ENCODE data around the gene LSM14B. TPM values are rescaled to one million over a fixed set of nuclear protein-coding genes. Genes with fewer than 3 reads are reported as not detected.
"Not testable (repeated sequence)": the region's sequence is repeated elsewhere in the genome, so short reads cannot be mapped to it uniquely, and the experiment has no call there.

LSM14B gene
- polyA plus RNA-seq, 3 donors, result 55.5 to 63.9 (median 57.6) TPM

DNA sequence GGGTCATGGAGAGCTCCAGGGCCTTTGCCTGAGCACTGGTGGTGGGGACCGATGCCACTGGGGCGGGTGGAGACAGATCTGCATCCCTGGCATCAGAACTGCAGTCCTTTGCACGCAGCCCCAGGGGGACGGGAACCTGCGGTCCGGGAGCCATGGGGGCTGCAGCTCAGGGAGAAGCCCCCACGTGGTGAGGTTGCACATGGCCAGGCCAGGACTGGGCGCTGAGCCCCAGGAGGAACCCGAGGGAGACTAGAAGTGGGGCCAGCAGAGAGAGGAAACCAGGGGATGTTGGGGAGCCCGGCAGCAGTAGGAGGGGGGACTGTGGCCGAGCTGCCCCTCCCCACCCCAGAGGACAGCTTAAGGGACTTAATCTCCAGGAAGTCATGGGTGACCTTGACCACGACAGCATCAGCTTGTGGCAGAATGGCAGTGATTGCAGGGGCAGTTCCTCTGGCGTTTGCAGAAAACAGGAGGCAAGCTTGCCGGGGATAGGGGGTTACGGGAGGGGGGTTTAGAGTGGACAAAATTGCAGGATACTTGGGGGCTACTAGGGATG, 18.0 kb upstream of the LSM14B start:
- DNase-seq (ENCODE audit: extremely low read depth in 1 of 11, low read depth in 9 of 11, low spot score in 4 of 11), result no peak

DNA sequence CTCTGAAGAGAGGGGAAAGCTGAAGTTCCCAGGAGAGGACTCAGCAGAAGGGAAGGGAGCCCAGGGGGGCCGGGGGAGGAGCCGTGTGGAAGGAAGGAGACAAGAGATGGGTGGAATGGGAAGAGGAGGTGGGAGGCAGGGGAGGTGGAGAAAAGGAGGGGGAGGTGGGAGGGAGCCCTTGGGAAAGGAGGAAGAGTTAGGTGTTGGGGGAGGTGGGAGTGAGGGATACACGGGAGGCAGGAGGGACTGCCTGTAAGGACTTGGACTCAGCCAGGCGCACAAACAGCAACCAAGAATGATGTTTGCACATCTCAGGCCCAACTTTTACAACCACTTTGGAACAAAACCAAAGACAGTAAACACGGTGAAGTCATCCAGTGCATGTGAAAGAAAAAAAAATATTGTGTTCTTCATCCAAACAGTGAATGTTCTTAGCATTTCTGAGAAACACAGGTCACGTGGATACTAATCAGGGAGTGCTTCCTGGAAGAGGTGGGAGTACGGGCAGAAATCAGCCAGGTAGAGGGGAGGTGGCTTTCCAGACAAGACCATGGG, 17.4 kb upstream of the LSM14B start:
- DNase-seq (ENCODE audit: extremely low read depth in 1 of 11, low read depth in 9 of 11, low spot score in 4 of 11), result no peak

DNA sequence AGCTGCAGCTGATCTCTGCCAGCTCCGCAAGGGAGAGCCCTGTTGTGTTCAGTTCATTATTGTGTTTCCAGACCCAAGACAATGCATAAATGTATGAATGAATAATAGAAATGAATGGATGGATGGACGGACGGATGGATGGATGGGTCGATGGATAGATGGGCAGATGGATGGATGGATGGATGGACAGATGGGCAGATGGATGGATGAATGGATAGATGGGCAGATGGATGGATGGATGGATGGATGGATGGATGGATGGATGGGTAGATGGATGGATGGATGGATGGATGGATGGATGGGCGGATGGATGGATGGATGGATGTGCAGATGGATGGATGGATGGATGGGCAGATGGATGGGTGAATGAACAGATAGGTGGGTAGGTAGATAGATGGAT, 16.7 kb upstream of the LSM14B start:
- DNase-seq (ENCODE audit: extremely low read depth in 1 of 11, low read depth in 9 of 11, low spot score in 4 of 11), result no peak

DNA sequence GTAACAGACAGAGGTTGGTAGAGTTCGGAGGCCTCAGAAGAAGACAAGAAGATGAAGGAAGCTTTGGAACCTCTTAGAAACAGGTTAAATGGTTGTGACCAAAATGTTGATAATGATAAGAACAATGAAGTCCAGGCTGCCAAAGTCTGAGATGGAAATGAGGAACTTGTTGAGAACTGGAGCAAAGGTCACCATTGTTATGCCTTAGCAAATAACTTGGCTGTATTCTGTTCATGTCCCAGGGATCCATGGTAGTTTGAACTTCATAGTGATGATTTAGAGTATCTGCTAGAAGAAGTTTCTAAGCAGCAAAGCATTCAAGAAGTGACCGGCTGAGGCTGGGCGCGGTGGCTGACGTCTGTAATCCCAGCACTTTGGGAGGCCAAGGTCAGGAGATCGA, 11.1 kb upstream of the LSM14B start:
- DNase-seq (ENCODE audit: extremely low read depth in 1 of 11, low read depth in 9 of 11, low spot score in 4 of 11), result no peak

DNA sequence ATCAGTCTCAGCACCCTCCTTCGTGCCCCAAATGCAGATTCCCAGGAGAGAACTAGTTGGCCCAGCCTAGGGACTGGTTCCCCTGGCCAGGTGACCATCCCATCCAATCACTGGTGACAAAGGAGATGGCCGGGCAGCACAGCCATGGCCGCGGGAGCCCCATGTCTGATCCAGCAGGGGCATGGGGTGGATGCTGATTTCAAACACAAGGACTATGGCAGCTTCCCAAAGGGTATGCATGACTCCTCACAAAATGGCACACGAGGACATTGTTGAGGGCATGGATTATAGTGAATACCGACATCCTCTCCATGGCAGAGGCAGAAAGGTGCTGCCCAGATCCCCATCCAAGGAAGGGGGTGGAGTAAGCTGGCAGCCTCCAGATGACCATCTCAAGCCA, 9.9 kb upstream of the LSM14B start:
- DNase-seq (ENCODE audit: extremely low read depth in 1 of 11, low read depth in 9 of 11, low spot score in 4 of 11), result no peak

DNA sequence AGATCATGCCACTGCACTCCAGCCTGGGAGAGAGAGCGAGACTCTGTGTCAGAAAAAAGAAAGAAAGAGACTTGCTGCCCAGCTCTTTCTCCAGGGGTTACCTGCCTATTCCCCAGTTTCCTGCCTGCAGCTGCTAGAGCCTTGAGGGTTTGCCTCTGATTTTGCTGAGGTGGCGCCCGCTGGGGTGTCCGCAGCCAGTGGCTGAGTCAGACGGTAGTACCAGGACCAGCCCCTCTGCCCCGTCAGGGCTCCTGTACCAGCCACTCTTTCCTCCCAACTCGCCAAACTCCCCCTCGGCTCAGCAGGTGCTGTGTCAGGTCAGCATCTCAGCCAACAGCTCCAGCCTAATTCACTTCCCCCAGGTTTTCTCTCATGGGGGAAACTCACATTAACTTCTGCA, 7.4 kb upstream of the LSM14B start:
- DNase-seq (ENCODE audit: extremely low read depth in 1 of 11, low read depth in 9 of 11, low spot score in 4 of 11), result no peak

DNA sequence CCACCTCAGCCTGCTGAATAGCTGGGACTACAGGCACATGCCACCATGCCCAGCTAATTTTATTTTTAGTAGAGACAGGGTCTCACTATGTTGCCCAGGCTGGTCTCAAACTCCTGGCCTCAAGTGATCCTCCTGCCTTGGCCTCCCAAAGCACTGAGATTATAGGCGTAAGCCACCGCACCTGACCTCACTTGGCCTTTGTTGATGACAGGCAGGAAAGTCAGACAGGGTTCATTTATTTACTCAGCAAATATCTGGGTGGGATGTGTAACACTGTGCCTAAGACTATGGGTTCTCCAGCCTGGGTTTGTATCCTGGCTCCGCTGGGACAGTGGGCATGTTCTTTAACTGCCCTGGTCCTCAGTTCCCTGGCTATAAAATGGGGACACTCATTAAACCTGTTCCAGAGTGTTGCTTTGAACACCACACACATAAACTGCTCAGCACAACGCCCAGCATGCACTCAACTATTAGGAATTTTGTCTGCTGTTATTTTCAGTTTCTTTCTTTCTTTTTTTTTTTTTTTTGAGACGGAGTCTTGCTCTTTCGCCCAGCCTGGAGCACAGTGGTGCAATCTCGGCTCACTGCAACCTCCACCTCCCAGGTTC, 6.4 kb upstream of the LSM14B start:
- not testable (repeated sequence) for DNase-seq (ENCODE audit: extremely low read depth in 1 of 11, low read depth in 9 of 11, low spot score in 4 of 11)

DNA sequence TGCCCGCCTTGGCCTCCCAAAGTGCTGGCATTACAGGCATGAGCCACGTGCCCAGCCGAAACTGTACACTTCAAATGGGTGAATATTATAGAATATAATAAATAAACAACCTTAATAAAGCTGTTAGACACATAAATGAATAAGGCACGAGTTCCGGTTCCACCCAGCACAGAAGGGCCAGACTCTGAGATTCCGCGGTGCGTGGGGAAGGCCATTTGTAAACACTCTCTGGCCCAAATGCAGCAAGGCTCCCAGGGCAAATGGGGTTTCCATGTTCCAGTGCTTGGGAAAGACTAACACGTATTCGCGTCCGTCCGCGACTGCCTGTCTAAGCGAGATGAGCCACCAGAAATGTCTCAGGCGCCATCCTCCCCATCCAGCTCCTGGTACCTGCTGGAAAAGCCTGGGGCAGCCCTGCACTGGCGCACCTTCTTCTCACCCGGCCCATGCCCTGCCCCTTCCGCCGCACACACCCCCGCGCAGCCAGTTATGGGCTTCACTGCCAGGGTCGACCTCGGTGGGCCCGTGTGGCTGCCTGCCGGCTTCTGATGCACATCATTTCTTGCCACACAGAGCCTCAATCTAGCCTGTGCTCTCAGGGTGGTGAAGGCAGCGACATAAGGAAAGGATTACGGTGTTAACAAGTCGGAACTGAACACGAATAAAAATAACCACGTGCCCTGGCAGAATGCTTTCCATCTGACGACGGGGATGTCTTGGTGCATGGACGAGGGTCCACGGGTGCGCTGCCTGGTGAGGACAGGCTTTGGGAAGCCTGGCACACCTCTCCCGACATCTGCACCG, 5.5 kb upstream of the LSM14B start:
- no peak for DNase-seq (ENCODE audit: extremely low read depth in 1 of 11, low read depth in 9 of 11, low spot score in 4 of 11)

DNA sequence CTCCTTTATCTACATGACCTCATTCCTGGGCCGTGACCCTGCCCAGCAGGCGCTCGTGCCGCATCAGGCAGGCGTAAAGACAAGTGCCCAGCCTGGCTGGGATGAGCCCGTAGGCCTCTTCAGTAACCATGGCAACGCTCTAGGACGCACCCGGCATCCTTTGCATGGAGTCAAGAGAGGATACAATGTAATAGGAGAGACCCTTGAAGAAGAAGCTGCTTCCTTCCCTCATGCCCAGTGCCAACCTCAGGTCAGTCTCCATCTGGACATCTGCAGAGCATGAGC, 5.0 kb upstream of the LSM14B start:
- no peak for DNase-seq (ENCODE audit: extremely low read depth in 1 of 11, low read depth in 9 of 11, low spot score in 4 of 11)

DNA sequence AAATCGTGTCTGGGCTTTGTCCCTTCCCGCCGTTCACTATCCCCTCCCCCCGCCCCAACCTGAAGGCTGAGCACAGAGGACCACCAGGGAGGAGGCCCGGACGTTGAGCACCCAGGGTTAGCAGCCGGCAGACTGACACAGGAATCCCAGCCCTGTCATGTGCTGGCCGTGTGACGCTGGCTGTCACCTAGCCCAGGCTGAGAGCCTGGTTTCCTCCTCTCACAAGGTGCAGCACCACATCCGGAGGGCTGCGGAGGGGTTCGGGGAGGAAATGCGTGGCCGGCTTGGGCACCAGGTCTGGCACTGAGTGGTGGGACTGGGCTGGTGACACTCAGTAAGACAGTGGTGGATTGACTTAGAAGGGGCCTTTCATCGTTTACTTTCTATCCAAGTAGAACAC, 4.6 kb upstream of the LSM14B start:
- DNase-seq (ENCODE audit: extremely low read depth in 1 of 11, low read depth in 9 of 11, low spot score in 4 of 11), result no peak

DNA sequence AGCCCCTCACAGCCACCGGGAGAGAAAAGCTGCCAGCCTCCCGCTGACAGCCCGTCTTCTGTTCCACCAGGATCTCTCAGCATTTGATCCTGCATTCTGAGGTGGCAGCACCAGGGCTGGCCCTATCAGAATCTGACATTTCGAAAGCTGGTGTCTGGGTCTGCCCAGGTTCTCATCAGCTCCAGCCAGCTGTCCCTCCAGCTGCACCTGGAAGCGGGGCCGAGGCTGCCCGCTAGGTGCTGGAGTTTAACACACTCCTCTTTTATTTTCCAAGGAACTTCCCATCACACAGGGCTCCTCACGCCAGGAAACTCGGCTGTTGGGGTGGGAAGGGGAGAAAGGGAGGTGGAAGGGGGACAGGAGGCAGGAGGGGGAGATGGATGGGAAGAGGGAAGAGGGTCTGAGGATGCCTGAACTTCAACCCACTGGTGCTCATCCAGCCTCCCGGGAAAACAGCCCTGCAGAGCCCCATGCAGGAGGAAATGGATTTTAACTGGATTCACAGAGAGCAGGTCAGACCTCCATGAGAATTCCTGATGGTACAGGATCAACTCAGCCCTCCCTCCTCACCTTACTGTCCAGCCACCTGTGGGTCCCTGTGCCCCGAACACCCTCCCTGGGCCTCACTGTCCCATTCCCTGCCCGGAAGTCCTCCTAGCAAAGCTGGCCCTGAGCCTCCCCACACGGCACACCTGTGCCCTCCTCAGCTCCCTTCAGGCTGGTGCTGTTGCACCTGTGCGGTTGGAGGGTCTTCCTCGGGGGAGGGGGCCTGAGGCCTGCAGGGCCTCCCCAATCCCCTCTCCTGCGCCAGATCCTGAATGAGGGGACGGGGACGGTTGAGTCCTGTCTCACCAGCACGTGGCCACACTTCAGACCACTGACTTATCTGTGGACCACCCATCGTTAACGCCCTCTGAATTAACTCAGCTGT, 3.9 kb upstream of the LSM14B start:
- no peak for DNase-seq (ENCODE audit: extremely low read depth in 1 of 11, low read depth in 9 of 11, low spot score in 4 of 11)

DNA sequence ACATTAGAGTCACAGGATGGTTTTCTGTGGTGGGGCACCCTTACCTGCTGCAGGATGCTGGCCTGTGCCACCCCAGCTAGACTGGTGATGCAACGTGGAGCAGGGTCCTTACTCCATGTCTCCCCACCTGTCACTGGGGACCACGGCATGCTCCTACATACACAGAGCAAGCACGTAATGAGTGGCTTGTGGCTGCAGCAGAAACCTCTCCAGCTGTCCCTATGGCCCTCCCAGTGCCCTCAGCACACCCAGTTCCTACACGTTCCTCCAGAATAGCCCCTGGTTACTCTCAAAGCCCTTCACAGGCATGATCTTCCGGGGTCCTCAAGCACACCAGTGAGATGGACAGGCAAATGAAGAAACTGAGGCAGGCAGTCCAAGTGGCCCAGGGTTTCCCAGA, 3.2 kb upstream of the LSM14B start:
- no peak for DNase-seq (ENCODE audit: extremely low read depth in 1 of 11, low read depth in 9 of 11, low spot score in 4 of 11)

DNA sequence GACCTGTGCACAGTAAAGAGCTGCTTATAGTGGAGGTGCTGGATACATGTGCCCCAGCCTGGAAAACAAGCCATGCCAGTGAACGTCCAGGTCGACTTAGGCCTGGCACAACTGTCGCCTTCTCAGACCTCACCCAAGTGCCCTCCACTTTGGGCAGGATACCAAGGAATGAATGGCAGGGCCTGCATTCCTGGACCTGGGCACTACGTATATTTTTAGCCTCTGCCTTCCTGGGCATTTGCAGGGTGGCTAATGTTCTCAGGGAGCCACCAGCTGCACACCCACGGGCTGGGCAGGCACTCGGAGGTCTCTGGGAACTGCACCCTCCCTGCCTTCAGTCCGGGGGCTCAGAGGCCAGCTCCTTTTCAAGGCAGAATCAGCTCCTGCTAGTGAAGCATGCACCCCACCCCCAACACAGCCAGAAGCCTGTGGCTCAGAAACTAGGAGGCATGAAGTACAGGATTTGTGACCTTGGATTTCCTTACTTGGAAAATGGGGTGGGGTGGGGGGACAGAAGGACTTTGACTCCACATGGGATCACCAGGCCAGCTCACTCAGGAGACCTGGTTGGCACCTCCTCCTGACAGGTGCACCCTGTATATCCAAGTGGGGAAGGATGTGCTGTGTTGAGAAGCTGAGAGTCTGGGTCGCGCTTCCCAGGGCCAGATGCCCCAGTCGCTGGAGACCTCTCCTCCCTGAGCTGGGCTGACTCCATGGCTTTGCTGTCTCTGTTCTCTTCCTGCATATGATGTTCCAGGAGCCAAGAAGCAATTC, 2.5 kb upstream of the LSM14B start:
- DNase-seq (ENCODE audit: extremely low read depth in 1 of 11, low read depth in 9 of 11, low spot score in 4 of 11), result no peak

DNA sequence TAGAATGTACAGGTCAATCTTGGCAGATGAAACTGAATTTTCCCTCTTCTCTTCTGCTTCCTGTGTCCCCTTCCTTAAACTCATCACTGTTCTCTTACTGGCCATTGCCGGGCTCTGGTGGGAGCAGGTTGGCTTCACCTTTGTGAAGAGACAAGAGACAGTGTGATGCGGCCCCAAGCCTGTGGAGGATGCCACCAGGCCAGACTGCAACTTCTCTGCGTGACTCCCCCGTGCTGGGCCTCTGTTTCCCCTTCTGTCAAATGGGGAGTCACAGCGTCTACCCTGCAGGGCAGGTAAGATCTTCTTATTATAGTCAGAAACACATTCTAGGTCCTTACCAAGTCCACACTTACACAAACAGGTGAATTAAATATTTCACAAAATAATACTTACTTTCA, 1.9 kb upstream of the LSM14B start:
- DNase-seq (ENCODE audit: extremely low read depth in 1 of 11, low read depth in 9 of 11, low spot score in 4 of 11), result no peak

DNA sequence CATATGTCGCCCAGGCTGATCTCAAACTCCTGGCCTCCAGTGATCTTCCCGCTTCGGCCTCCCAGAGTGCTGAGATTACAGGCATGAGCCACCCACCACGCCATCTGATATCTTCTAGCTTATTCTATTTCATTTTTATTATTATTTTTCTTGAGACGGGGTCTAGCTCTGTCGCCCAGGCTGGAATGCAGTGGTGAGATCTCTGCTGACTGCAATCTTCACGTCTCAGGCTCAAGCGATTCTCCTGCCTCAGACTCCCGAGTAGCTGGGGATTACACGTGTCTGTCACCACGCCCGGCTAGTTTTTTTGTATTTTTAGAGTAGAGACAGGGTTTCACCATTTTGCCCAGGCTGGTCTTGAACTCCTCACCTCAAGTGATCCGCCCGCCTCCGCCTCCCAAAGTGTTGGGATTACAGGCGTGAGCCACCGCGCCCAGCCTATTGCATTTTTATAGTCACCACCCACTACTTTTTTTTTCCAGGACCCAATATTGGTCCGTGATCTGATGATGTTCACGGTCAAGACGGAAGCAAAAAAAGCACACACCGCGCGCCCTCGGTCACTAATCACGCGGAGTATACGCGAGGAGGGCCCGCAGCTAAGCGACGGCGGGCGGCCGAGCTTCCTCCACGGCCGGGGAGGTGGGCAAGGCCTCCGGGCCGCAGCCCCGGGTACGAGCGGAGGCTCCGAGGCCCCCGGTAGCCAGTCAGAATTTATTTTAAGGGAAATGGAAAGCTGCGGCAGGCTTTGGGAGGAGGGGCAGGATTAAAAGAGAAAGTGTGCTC, 1.1 kb upstream of the LSM14B start:
- DNase-seq (ENCODE audit: extremely low read depth in 1 of 11, low read depth in 9 of 11, low spot score in 4 of 11), result no peak

DNA sequence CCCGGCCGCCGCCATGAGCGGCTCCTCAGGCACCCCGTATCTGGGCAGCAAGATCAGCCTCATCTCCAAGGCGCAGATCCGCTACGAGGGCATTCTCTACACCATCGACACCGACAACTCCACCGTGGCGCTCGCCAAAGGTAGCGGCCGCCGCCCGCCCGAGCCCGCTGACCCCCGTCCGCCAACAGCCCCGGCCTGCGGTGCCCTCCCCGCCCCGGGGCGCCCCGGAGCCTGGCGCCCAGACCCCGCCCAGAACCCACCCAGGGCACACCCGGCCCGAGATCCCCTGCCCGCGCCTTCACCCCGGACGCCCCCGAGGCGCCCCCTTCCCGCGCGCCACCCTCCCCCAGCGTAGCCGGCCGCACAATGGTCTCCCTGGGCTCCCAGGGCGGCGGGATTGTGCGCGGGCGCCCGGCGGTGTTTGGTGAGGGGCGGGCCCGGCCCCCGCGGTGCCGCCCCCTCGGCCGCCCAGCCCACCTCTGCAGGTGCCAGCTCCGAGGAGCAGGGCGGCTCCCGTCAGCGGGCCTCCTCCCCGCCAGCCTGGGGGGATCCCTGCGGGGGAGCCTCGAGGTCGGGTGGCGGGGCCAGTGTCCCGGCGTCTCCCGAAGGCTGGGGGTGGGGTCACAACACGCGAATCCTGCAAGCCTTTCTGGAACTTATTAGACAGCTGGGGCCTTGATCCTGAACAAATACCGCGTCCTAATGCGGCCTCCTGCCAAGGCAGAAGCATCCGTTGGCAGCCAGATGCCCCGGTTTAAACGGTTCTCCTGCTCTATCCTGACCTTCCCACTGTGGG, 577 bp downstream of the LSM14B start:
- DNase-seq (ENCODE audit: extremely low read depth in 1 of 11, low read depth in 9 of 11, low spot score in 4 of 11), result no peak

DNA sequence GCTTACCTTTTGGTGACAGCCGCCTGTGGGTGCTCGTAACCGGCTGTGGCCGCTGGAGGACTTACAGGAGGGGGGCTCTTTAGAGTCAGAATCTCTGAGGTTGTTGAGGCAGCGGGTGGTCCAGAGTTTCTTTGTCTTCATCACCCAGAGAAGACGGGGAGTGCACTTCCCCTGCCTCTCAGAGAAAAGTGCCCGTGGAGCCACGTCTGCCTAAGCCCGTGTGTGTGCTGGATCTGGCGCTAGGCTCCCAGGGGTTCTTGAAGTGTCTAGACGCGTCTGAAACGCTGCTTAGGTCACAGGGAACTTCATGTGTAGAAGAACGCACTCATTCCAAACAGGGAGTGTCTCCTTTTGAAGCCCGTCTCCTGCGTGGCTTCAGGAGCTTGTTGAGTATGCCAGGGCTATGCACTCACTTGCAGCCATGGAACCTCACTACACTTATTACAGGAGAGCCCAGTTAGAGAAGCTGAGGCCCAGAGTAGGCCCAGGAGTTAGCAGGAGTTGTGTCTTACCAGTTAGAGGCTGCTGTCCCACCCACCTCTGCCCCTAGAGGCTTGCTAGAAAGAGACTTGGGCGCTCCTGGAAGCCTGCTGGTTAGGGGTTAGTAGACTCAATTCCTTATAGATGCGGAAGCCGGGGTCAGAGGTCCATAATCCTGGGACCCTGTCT, 1.3 kb downstream of the LSM14B start:
- no peak for DNase-seq (ENCODE audit: extremely low read depth in 1 of 11, low read depth in 9 of 11, low spot score in 4 of 11)

Measured in renal cortex interstitium (tissue), 11 donors.